Suprapubic skin (tissue), 4 donors: ENCODE measurements around the gene SCN5A.

Experiments used
- CTCF ChIP-seq, 2 donors: fragments of 200-600 bp in 1 of 2; fragments of 450-650 bp in 1 of 2; sonication (generic) in 1 of 2; IDR thresholded peaks; one replicate each; pipeline ENCODE4 v1.5.1; 2016 to 2019; ENCODE audit warnings: antibody characterized with exemption in 2 of 2, mild to moderate bottlenecking in 1 of 2, moderate library complexity in 1 of 2
- POLR2A ChIP-seq, 2 donors: fragments of 450-650 bp; IDR thresholded peaks; one replicate each; pipeline ENCODE4 v1.6.1; 2017; ENCODE audit warnings: antibody characterized with exemption in 2 of 2, mild to moderate bottlenecking in 2 of 2, moderate library complexity in 2 of 2
- POLR2AphosphoS5 ChIP-seq, 3 donors: sonication (generic); formaldehyde crosslinking; IDR thresholded peaks; one replicate each; pipeline ENCODE4 v1.6.1; 2017; ENCODE audit warnings: antibody characterized with exemption in 3 of 3

DNA sequence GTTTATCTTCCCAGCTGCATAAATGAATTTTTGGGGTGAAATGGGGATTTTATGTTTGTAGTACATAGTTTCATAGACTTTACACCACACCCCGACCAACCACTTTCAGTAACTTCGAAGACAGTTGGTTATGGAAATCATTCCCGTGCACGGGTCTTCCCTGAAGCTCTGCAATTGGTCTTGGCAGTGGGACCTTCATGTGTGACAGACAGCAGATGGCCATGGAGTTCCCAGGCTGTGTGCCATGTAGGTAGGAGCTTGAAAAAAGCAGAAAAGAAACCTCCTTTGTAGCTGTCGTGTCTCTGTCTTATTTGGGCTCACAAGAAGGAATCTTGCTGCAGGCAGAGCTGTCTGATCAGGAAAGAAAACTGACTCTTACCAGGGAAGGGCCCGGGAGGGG is 127.5 kb downstream of the SCN5A start:
- no peak for TF ChIP-seq CTCF (IDR thresholded peaks at IDR 0.05)
- TF ChIP-seq POLR2A (IDR thresholded peaks at IDR 0.05): no peak
- no peak for TF ChIP-seq POLR2AphosphoS5 (IDR thresholded peaks at IDR 0.05)
